NCI-H510A treated with DMSO at 0.1 percent for 48 hours (cell line): ENCODE data around the gene GSDMA.
A peak's percentile ranks its signal among the peaks of the same experiment; 100 is the strongest.

Source experiments
- DNase-seq: peaks from one replicate; lab custom pipeline; 2025; lab: John Stamatoyannopoulos, UW

The GSDMA gene

DNA sequence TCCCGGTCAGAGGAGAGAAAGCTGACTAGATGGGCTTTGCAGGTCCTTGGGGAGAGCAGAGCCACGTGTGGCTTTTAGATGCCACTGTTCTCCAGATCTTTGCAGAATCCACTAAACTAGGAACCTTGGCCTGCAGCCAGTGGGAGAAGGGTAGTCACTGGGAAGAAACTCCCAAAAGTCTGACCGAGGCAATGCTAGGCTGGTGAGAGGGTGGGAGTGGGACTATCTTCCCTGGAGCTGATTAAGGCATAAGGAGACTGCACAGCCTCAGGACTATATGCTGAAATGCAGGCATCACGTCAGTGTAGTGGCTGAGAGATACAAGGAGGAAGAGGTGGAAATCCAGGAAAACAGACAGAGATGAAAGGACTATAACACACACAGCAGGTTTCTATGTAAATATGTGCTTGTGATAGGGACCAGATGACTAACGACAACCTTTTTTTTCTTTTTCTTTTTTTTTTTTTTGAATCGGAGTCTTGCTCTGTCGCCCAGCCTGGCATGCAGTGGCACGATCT is 2.2 kb upstream of the GSDMA start:
- DNase-seq: no peak

DNA sequence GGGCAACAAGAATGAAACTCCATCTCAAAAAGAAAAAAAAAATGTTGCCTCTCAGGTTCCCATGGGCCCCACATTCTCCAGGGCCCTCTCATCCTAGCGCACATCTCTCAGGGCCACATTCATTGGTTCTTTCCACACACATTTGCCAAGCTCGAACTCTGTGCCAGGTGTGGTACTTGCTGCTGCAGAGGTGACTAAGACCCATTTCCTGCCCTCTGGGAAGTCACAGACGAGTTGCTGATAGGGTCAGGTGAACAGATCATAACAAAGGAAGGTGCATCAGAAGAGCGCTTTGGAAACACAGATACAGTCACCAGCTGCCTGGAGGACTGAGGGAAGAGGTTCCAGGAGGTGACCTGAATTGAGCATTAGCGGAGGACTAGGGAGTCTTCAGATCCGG is 1.0 kb downstream of the GSDMA start:
- DNase-seq: peak; percentile 52

DNA sequence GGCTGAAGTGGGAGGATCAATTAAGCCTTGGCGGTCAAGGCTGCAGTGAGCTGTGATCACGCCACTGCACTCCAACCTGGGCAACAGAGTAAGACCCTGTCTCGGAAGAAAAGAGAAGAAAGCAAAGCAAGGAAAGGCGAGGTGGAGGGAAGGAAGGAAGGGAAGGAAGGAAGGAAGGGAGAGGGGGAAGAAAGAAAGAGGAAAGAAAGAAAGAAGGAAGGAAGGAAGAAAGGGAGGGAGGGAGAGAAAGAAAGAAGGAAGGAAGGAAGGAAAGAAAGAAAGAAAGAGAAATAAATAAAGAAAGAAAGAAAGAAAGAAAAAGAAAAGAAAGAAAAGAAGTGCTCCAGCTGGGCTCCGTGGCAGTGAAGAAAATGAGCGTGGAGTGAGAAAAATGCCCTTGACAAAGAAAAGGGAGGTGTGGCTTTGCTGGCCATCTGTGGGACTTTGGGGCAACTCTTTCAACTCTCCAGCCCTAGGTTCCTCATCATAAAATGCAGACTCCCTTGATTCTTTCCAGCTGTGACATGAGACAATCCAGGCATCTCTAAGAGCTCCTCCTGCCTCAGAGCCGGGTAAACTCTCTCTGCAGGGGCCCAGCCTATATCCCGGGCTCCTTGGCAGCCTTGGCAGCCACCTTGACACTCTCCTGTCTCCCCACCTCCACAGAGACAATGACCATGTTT is 2.4 kb downstream of the GSDMA start:
- DNase-seq: no peak

DNA sequence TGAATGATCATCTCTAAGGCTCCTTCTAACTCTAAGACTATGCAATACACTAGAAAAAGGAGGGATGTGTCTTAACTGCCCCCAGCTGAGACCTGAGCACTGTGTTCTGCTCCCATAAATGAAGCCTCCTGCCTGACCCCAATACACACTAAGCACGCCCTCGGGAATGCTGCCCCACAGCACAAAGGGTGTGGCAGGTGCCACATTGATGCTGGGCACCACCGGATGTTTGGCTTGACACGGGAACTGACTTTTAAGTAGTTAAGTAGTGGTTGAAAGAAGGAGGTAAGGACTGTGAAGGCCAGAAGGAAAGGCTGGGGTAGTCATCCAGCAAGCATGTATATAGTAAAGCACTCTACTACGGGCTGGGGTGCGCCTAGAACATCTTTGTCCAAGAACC is 4.0 kb downstream of the GSDMA start:
- DNase-seq: peak; percentile 45

DNA sequence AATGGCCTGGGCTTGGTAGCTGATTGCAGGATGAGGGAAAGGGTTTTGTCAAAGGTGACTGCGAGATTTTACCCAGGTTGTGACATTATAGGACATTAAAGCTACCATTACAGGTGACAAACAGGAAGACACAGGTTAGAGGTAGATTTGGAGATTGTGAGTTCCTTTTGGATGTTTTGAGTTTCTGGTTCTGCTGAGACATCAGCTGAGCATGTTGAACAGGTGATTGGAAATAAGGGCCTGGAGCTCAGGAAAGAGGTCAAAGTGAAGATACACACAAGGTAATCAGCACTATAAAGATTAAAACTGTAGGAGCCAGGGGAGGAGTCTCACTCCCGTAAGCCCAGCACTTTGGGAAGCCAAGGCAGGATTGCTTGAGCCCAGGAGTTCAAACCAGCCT is 6.0 kb downstream of the GSDMA start:
- DNase-seq: no peak

DNA sequence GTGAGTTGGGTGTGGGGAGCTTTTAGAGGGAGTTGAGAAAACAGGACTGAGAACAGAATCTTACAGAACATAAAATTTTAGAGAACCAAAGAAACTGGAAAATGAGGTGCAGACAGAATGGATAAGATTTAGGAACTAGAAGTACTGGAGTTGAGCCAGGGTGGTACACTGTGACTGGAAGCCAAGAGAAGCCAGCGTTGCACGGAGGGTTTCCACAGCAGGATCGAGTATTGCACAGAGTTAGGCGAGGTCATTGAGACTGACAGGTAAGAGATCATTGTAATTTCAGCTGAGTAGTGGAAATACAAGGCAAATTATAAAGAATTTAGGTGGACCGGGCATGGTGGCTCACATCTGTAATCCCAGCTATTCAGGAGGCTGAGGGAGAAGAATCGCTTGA is 6.6 kb downstream of the GSDMA start:
- no peak for DNase-seq

DNA sequence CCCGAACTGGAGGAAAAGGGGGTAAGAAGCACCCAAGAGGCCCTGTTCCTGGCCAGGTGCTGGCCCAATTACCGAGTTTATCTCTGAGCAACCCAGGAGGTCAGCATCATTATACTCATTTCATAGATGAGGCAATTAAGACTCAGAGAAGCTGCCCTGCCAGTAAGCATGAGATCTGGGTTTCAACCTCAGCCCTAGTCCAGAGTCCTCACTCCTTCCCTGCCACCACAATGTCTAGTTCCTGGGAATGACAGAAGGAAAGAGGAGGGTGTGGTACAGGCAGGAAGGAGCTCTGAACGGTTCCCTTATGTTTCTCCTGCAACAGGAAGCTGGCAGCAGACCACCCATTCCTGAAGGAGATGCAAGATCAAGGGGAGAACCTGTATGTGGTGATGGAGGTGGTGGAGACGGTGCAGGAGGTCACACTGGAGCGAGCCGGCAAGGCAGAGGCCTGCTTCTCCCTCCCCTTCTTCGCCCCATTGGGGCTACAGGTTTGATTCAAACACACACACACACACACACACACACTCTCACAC is 7.4 kb downstream of the GSDMA start:
- no peak for DNase-seq

DNA sequence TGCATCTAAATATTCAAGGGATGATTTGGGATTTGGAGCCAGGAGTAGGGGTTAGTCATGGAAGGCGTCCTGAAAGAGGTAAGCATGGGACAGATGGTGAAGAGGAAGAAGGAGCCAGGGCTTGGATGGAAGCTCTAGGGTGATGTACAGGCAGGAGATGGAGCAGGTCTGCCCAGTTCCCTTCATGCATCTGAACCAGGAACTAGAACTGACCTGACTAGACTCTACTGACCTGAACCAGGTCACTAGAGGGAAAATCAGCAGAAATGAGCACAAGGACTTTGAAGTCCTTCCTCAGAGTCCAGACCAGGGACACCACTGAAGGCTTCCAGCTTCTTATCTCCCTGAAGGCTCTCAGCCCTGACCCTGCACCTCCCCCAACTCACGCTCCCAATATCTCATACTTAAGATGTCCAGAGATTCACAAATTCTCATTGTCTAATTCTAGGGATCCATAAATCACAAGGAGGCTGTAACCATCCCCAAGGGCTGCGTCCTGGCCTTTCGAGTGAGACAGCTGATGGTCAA is 8.3 kb downstream of the GSDMA start:
- DNase-seq: no peak

DNA sequence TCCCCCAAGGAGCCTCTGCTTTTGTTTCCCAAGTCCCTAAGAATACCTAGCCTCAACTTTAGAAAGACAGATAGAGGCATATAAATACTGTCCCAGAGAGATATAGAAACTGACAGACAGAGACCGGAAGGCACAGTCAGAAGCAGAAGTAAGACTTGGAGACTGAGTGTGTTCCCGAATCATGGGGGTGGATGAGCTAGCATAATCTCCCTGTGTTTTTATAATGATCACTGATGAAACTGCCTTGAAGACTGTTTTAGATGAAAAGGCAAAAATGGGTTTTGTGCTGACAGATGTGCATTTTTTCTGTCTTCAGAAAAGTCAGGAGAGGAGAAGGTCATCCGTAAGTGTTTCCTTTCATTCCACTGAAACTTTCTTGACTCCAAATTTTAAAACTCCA is 9.5 kb downstream of the GSDMA start:
- no peak for DNase-seq

DNA sequence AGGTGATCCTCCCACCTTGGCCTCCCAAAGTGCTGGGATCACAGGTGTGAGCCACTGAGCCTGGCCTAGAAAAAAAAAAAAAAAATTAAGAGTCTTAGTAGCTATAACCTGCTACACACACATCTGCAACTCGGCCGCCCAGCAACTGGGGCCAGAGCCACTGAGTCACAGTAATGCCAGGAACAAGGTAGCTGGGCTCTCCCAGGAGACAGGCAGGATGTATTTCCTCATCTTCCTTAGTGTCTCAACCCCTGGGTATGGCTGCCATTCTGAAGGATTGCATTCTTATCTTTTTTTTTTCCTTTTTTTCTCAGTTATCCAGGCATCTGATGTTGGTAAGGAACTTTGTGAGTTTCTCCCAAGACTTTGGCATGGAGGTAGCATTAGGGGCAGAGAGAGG is 10.7 kb downstream of the GSDMA start:
- DNase-seq: no peak

DNA sequence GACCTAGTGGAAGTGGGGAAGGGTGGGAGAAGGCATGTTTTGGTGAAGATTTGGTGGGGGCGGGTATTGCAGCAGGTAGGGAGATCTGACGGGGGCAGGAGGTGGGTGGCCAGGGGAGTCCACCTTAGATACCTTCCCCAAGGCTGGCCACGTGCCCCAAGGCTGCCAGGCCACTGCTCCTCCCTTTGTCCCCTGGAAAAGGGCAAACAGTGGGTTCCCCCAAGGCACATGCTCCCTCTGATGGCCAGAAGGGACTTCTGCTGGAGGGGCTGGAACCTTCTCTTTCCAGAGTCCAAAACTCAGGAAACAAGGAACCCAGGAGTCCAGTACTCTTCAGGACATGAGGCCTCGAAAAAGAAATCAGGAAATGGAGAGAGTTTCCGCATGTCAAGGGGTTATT is 11.6 kb downstream of the GSDMA start:
- no peak for DNase-seq

DNA sequence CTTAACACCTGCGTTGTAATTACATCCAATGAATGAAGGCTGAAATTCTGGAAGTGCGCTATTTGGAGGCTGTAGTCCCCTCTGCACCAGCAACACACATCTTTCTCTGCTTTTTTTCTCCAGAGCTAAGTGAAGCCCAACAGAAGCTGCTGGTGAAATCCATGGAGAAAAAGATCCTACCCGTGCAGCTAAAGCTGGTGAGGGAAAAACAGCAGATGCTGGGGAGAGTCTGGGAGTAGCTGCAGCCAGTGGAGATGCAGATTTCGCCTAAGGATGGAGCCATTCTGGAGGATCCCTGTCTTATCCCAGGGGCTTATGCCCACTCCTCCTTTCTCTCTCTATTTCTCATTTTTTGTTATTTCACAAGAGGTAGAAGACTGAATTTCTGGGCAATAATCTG is 13.0 kb downstream of the GSDMA start:
- no peak for DNase-seq

DNA sequence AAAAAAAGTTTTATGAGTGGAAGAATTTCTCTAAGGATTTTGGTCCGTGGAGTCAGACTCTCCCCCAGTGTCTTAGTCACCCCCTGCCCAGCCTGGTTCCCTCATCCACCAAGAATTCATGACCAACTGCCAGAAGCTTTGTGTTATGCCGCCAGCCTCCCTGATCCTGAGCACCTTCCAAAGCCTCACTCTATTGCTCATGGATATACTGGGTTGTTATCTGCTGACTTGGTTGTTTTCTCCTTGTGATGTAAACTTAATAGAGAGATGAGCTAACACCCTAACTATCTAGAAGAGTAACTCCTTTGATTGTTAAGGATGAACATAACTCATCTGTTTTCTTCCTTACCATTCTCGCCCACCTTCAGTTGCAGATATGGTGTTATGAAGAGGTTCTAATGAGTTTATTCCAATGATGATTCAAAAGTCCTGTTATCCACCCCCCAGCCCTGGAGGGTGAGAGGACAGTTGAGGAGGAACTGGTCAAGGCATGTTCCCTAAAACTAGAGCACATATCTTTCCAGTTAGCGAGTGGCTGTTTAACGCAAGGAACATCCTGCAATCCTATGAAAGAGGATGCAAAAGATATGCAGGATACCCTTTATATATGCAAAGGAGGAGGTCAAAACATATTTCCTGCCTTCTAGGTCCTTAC is 16.3 kb downstream of the GSDMA start:
- DNase-seq: no peak

DNA sequence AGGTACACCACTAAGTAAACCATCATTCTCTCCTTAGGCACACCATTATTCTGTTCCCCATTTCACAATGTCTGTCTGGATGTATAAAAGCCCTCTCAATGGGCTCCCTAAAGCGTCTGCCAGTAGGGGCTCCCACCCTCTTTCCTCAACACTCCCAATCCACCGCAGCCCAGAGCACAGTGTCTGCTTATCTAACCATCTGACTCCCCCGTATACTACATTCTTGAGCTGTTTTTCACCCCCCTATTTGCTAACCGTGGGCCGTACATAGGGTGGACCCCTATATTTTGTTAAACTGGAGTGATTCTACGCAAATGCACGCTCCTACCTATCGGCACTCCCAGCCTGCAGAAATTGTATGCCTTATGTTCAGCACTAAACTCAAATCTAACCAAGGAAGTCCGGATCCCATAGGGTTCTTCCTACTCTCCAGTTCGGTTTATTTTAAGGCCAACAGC is 17.1 kb downstream of the GSDMA start:
- peak; percentile 54 for DNase-seq

DNA sequence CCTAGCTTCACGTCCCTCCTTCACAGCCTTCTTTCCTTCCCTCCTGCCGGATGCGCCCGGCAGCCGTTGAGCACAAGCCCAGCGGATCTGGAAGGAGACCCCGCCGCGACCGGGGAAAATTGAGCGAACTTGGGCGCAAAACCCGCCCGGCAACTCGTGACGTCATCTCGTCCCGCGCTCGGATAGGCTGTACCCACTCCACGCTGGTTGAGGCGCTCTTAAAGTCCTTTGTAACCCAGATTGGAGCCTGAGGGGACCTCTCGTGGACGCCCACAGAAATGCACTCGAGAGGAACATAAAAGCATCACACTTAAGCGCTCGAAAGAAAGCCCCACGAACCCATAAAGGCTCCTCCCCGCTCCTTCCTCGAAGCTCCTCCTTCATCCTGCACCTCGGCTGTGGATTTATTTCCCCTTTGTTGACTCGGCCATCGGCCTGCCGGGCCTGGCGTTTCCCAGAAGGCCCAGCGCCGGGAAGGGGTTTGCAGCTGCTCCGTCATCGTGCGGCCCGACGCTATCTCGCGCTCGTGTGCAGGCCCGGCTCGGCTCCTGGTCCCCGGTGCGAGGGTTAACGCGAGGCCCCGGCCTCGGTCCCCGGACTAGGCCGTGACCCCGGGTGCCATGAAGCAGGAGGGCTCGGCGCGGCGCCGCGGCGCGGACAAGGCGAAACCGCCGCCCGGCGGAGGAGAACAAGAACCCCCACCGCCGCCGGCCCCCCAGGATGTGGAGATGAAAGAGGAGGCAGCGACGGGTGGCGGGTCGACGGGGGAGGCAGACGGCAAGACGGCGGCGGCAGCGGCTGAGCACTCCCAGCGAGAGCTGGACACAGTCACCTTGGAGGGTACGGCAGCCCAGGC is 17.8 kb downstream of the GSDMA start, which contains the start of gene PSMD3:
Gene PSMD3, plus strand, starts transcription at position 457 of the 856 bp plus-strand sequence. Its CDS starts 164 bp downstream, at position 621.
- DNase-seq: peak; percentile 98

DNA sequence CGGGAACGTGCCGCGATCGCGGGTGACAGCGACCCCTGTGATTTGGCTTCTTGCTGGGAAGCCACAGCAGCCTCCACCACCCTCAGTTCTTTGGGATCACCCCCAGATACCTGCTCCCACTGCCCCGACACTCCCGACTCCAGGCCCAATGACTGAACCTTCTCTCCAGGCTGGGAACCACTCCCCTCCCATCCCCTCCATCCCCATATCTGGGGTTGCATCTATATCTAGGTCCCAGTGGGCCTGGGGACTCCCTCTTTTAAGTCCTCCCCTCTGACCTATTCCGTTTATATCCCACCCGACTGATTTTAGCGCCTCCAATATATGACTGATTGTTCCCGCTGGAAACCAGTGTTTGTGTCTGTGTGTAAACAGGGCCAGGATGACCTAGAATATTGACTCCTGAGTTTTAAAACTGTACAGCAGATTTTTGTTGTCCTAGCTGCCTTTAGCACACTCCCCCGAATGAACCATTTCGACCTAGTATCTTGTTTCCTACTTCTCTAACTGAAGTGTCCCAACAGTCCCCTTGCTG is 18.5 kb downstream of the GSDMA start:
- DNase-seq: no peak

DNA sequence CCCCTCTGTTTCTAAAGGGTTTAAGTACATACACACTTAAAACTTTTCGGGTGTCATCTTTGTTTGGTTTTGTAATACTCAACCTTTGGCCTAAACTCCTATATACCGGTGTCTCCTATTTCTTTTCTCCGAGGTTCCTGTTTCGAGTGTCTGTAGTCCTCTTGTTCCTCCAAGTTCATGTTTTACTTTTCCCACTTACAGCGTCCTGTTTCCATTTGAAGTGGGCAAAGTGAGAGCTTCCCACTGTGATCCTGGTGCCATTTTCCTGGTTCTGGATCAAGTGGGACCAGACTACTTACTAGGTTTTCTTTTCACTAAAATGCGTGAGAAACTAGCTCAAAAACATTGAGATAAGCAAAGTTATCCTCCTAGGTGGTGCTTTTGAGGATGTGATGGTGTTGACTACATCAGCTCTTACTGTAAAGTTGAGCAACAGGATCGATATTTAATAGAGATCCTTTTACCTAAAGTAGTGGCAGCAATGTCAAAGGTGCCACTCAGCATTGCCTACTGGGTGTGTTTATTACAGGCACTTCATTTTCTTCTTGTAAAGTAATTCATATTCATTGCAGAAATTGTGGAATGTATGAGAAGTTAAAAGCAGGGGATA is 19.1 kb downstream of the GSDMA start:
- no peak for DNase-seq

DNA sequence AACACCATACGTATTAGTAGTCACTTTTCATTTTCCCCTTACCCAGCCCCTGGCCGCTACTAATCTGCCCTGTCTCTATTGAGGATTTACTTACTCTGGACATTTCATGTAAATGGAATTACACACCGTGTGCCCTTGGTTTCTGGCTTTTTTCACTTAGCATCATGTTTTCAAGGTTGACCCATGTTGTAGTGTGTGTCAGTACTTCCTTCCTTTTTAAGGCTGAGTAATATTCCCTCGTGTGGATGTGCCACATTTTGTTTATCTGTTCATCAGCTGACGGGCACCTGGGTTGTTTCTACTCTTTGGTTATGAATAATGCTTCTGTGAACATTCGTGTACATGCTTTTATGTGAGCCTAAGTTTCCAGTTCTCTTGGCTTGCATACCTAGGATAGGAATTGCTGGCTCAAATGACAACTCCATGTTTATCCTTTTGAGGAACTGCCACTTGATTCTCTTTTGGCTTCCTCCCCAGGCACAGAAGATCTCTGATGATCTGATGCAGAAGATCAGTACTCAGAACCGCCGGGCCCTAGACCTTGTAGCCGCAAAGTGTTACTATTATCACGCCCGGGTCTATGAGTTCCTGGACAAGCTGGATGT is 25.5 kb downstream of the GSDMA start:
- DNase-seq: no peak

DNA sequence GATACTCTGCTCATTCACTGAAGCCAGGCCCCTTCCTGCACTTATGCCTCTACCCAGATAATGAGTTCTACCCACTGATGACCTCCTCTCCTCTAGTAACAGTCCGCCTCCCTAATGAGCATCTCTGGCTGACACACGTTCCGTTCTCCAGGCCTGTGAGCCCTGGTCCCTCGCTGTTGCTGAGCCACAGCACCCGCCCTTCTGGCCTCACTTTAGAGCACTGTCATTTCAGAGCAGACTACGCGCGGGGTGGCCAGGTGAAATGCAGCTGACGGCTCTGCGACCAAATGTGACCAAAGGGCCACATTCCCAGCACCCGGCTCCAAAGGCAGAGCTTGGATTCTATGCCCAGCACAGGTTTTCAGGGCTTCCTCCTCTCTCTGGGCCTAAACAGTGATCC is 31.6 kb downstream of the GSDMA start:
- no peak for DNase-seq

DNA sequence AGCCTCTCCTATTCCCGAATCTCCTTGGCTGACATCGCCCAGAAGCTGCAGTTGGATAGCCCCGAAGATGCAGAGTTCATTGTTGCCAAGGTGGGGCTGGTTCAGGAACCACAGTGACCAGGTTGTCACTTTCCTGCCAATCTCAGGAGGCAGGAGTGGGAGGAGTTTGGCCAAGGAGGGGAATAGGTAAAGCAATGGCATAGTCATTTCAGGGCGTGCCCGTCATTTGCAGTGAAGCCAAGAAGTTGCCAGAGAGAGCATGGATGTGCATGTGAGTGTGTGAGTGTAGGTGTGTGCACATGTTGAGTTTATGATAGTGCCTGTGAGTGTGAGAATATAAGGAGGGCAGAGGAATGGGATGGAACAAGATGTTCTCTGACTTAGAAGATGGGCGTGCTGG is 32.6 kb downstream of the GSDMA start:
- no peak for DNase-seq

DNA sequence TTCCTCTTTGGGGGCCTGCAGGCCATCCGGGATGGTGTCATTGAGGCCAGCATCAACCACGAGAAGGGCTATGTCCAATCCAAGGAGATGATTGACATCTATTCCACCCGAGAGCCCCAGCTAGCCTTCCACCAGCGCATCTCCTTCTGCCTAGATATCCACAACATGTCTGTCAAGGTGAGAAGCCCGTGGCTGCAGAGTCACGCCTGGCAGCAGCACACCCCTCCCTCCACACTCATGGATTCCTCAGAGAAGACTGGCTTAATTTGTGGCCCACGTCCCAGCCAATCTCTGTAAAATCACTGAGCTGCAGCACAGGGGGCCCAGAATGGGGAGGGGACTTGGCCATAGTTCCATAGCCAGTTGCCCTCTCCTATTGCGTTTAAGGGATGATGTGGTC is 33.4 kb downstream of the GSDMA start:
- no peak for DNase-seq
